GM12891 (cell line): ENCODE data around the gene SYPL1.
"Not testable (repeated sequence)": the region's sequence is repeated elsewhere in the genome, so short reads cannot be mapped to it uniquely, and the experiment has no call there.

Experiments used
- DNase-seq: peaks from one replicate; pipeline ENCODE4 v3.0.0; 2011; ENCODE audit warnings: low spot score; ENCODE audit not compliant: insufficient read length
- FAIRE-seq: peaks from 2 replicates; lab custom pipeline; 2011; peaks lifted over from hg19 to GRCh38; lab: Jason Lieb, UNC
- PAX5 ChIP-seq: IDR thresholded peaks from 2 replicates; pipeline ENCODE4 v1.6.1; 2011; ENCODE audit warnings: low read length, moderate library complexity, mild to moderate bottlenecking; ENCODE audit not compliant: insufficient read depth, severe bottlenecking
- POLR2A ChIP-seq: IDR thresholded peaks from 2 replicates; pipeline ENCODE4 v1.6.1; 2011; ENCODE audit warnings: low read depth, low read length, control low read depth
- POLR2AphosphoS5 ChIP-seq: IDR thresholded peaks from 2 replicates; pipeline ENCODE4 v1.6.1; 2011; ENCODE audit warnings: low read depth, low read length, control low read depth
- POU2F2 ChIP-seq: IDR thresholded peaks from 2 replicates; pipeline ENCODE4 v1.6.1; 2011; ENCODE audit warnings: low read depth, mild to moderate bottlenecking, control low read depth, low read length, moderate library complexity
- SPI1 ChIP-seq: IDR thresholded peaks from 2 replicates; pipeline ENCODE4 v1.6.1; 2011; ENCODE audit warnings: low read depth, low read length, control low read depth
- TAF1 ChIP-seq: IDR thresholded peaks from 2 replicates; pipeline ENCODE4 v1.6.1; 2011; ENCODE audit warnings: low read depth, low read length, control low read depth

SYPL1 gene

GRCh38 chr7:106140406-106141173 lies 28.5 kb upstream of the SYPL1 start:
- FAIRE-seq (no peak), DNase-seq (no peak)
- TF ChIP-seq SPI1, result no peak
- no peak for TF ChIP-seq POU2F2
- TF ChIP-seq POLR2A, result no peak
- TF ChIP-seq POLR2AphosphoS5, result no peak
- no peak for TF ChIP-seq TAF1
- no peak for TF ChIP-seq PAX5

DNA sequence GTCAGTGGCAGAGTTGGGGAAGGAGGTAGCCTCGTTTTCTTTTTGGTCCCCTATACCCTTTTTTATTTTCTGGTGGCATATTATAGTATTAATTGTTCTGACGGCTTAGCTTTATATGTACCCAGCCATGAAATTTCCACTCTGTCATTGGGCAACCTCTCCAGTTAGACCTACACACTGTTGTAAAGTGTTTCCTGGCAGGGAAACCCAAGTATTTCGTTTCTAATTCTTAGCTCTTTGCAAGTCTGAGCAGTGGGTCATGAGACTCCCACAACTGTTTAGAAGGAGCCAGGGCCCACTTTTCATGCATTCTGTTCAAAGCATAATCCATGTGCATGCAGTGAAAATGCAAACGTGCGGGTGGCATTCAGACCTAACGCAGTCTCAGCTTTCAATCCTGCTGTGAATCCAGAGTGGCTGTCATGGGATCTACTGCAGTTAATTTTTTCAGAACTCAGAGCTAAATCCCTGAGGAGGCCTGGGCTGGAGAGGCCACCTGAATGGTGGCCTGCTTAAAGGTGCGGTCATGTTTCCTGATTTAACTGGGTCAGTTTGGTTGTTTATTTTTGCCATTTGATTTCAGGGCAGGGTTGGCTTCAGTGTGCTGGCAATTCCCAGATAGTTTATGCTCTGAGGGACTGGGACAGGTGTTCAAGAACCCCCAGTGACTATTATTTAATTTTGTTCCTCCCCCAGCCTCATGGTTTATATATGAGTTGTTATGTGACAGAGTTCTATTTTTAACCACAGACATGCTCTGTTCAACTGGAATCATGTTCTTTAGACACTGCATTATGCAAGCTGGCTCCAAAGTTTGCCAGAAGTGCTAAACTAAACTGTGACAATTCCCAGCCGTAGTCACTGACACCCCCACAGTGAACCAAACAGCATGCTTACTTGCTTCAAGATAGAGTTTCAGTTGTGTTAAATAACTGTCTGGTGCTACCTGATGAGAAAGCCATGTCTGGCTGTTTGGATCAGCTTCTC lies 27.4 kb upstream of the SYPL1 start:
- DNase-seq (no peak), FAIRE-seq (no peak)
- no peak for TF ChIP-seq POLR2A
- no peak for TF ChIP-seq PAX5
- no peak for TF ChIP-seq POLR2AphosphoS5
- no peak for TF ChIP-seq POU2F2
- no peak for TF ChIP-seq TAF1
- no peak for TF ChIP-seq SPI1

DNA sequence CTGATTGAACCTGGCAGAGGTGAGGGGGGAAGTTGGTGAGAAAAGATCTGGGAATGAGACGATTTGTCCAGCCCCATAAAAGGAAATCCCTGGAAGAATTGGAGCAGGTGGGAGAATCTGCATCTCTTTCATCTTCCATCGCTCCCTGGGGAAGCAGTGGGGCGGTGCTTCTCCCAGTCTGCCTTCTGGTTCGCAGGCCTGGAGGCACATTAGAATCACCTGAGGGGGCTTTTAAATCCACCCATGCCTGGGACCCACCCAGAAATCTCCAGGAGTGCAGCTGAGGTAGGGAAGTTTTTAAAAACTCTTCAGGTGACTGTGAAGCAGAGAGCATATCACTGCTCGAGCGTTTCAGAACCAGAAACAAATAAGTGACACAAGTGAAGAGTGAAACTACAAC lies 26.7 kb upstream of the SYPL1 start:
- no peak for DNase-seq
- FAIRE-seq, result no peak
- TF ChIP-seq PAX5 (no peak), POLR2A (no peak), SPI1 (no peak), POLR2AphosphoS5 (no peak), POU2F2 (no peak)

- FAIRE-seq, DNase-seq: not testable (repeated sequence)
Measured at GRCh38 chr7:106138181-106138580, 26.1 kb upstream of the SYPL1 start.

DNA sequence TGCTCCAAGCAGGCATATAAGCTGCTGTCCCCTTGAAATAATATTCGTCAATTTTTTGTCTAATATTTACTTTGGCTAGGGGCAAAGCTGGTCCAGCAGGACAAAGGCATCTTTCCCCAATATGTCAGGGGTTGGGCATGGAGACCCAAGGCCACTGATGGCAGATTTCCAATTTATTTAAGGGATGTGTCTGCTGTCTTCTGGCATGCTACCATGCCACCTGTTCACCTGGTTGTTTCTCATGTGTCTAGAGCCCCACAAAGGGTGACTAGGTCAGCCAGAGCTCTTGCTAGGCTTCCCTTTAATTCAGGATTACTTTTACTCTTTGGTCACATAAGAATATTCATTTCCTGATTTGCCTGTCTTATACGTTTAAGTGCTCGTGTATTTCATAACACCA lies 22.1 kb upstream of the SYPL1 start:
- FAIRE-seq (no peak), DNase-seq (no peak)
- TF ChIP-seq PAX5 (no peak), POU2F2 (no peak), SPI1 (no peak), POLR2A (no peak), TAF1 (no peak), POLR2AphosphoS5 (no peak)

DNA sequence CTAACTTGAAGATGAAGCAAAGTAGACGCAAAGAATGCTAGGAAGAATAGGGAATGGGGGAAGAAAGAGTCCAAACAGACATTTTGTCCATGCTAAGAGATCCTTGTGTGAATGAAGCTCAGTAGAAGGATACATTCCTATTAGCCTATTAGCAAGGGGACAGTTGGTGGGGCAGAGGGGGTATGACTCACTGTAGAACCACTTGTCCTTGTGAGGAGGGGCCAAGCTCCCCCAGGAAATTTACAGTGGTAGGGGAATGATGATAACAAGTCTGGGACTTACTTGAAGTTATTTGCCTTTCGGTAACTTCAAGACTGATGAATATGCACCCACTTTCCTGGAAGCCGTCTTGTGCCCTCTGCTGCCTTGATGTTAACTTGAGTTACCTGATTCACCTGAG lies 17.2 kb upstream of the SYPL1 start:
- no peak for DNase-seq
- TF ChIP-seq POU2F2 (no peak), SPI1 (no peak), TAF1 (no peak)
- FAIRE-seq, result no peak

- FAIRE-seq, result no peak
- no peak for DNase-seq
- TF ChIP-seq PAX5, result no peak
- TF ChIP-seq POLR2A, result no peak
- TF ChIP-seq TAF1, result no peak
- TF ChIP-seq POU2F2, result no peak
- TF ChIP-seq POLR2AphosphoS5, result no peak
- TF ChIP-seq SPI1, result no peak
Measured at GRCh38 chr7:106128836-106129235, 16.7 kb upstream of the SYPL1 start.

DNA sequence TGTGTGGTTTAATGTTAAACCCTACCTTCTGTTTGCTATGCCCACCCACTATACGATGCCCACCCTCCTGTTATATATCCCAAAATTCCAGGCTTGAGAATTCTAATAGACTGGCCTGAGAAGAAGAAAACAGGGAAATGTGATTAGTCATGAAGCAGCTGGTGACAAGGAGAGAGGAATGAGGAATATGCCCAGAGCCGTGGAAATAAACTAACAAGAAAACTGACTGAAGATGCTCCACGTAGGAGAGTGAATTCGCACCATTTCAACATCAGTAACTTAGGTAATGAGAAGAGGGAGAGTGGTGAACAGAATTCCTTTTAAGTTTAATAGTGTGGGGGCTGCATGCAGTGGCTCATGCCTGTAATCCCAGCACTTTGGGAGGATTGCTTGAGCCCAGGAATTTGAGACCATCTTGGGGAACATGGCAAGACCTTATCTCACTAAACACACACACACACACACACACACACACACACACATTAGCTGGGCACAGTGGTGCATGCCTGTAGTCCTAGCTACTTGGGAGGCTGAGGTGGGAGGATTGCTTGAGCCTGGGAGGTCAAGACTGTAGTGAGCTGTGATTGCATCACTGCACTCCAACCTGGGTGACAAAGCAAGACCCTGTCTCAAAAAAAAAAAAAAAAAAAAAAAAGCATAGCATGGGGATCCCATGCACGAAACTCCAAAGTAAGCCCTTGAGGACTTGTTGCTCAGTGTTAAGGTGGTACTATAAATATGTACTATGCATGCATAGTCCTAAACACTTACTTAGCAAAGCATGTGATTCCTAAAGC lies 16.1 kb upstream of the SYPL1 start:
- no peak for FAIRE-seq
- DNase-seq, result no peak

GRCh38 chr7:106126170-106126938 lies 14.2 kb upstream of the SYPL1 start:
- DNase-seq (no peak), FAIRE-seq (peak; percentile 33)
- TF ChIP-seq POLR2A (no peak), SPI1 (peak; percentile 69)

More for the DNA sequence above, 16.1 kb upstream of the SYPL1 start:
- TF ChIP-seq TAF1, result no peak
- TF ChIP-seq POU2F2, result no peak
- no peak for TF ChIP-seq POLR2A
- TF ChIP-seq POLR2AphosphoS5, result no peak
- TF ChIP-seq SPI1, result no peak
- TF ChIP-seq PAX5, result no peak
